GM23338 (cell line): ENCODE results near the gene KREMEN2. TPM values are rescaled to one million over a fixed set of nuclear protein-coding genes. Genes with fewer than 3 reads are reported as not detected.

Experiments
- ATAC-seq: fragments of 200-7000 bp; cut with Tn5 transposase; 3 replicates; pipeline ENCODE4 v1.9.1; 2020
- DNase-seq: peaks from one replicate; pipeline ENCODE4 v3.0.0-alpha.2; 2015; ENCODE audit warnings: low spot score
- H2AFZ ChIP-seq: fragments of 200-600 bp; sonication (generic); 2 replicates; pipeline ENCODE4 v1.8.0; 2016; ENCODE audit warnings: antibody characterized with exemption, mild to moderate bottlenecking, moderate library complexity
- H3F3A ChIP-seq: fragments of 200-600 bp; sonication (generic); replicated peaks from 2 replicates; pipeline ENCODE4 v1.8.0; 2017; ENCODE audit warnings: antibody characterized with exemption, mixed run types, low read depth
- H3K27ac ChIP-seq: fragments of 200-600 bp; sonication (generic); 2 replicates; pipeline ENCODE4 v1.6.1; 2016; ENCODE audit warnings: low read depth
- H3K27me3 ChIP-seq: fragments of 200-600 bp; sonication (generic); 2 replicates; pipeline ENCODE4 v1.8.0; 2016; ENCODE audit warnings: mild to moderate bottlenecking, mixed run types, moderate library complexity; ENCODE audit not compliant: insufficient read depth
- H3K36me3 ChIP-seq: fragments of 200-600 bp; sonication (generic); 2 replicates; pipeline ENCODE4 v1.8.0; 2016; ENCODE audit warnings: mild to moderate bottlenecking; ENCODE audit not compliant: insufficient read depth
- H3K4me1 ChIP-seq: fragments of 200-600 bp; sonication (generic); 2 replicates; pipeline ENCODE4 v1.8.0; 2016; ENCODE audit warnings: mild to moderate bottlenecking, moderate library complexity; ENCODE audit not compliant: insufficient read depth
- H3K4me2 ChIP-seq: fragments of 200-600 bp; sonication (generic); 2 replicates; pipeline ENCODE4 v1.7.1; 2017; ENCODE audit warnings: mixed run types
- H3K4me3 ChIP-seq: fragments of 200-600 bp; sonication (generic); 2 replicates; pipeline ENCODE4 v1.6.1; 2016; ENCODE audit warnings: mixed run types
- H3K79me2 ChIP-seq: fragments of 200-600 bp; sonication (generic); replicated peaks from 2 replicates; pipeline ENCODE4 v1.8.0; 2017; ENCODE audit warnings: mild to moderate bottlenecking; ENCODE audit not compliant: insufficient read depth
- H3K9me2 ChIP-seq: fragments of 200-600 bp; sonication (generic); 2 replicates; pipeline ENCODE4 v1.8.0; 2017; ENCODE audit not compliant: insufficient read depth
- H4K20me1 ChIP-seq: fragments of 200-600 bp; sonication (generic); replicated peaks from 2 replicates; pipeline ENCODE4 v1.8.0; 2017; ENCODE audit warnings: mild to moderate bottlenecking; ENCODE audit not compliant: insufficient read depth
- H3K27ac Mint-ChIP-seq: 2 replicates; pipeline ENCODE4 v1.8.0; 2020; ENCODE audit warnings: inconsistent platforms, mild to moderate bottlenecking, moderate library complexity, mixed read lengths
- H3K27me3 Mint-ChIP-seq: 3 replicates; pipeline ENCODE4 v1.8.0; 2022; ENCODE audit warnings: low read depth, mild to moderate bottlenecking, moderate library complexity, mixed read lengths, inconsistent platforms; ENCODE audit not compliant: insufficient read depth, poor library complexity
- H3K36me3 Mint-ChIP-seq: 3 replicates; pipeline ENCODE4 v1.8.0; 2021; ENCODE audit warnings: low read depth, mild to moderate bottlenecking, inconsistent platforms, moderate library complexity, mixed read lengths
- H3K4me1 Mint-ChIP-seq: 3 replicates; pipeline ENCODE4 v1.8.0; 2020; ENCODE audit warnings: mild to moderate bottlenecking, inconsistent platforms, mixed read lengths
- H3K4me3 Mint-ChIP-seq: 3 replicates; pipeline ENCODE4 v1.8.0; 2021; ENCODE audit warnings: moderate library complexity, mild to moderate bottlenecking, inconsistent platforms, mixed read lengths
- H3K9me3 Mint-ChIP-seq: 3 replicates; pipeline ENCODE4 v1.8.0; 2020; ENCODE audit warnings: moderate library complexity, mild to moderate bottlenecking, inconsistent platforms, mixed read lengths
- CREB1 ChIP-seq: fragments of 250-450 bp; sonication (Bioruptor Pico); IDR thresholded peaks from 2 replicates; pipeline ENCODE4 v1.5.0; 2020; ENCODE audit warnings: low read depth, mild to moderate bottlenecking, moderate library complexity
- CTCF ChIP-seq, 2 experiments: fragments of 200-600 bp in 1 of 2; sonication (generic) in 1 of 2; conservative IDR thresholded peaks; 2 replicates each; pipeline versions ENCODE4 v1.5.1 to v1.6.1; 2016 to 2017; ENCODE audit warnings: antibody characterized with exemption in 2 of 2, low read depth in 2 of 2, mild to moderate bottlenecking in 2 of 2, moderate library complexity in 1 of 2
- ETS1 ChIP-seq: IDR thresholded peaks from 2 replicates; pipeline ENCODE4 v1.6.1; 2016; ENCODE audit warnings: antibody characterized with exemption
- EZH2 ChIP-seq: fragments of 200-600 bp; sonication (generic); IDR thresholded peaks from one replicate; pipeline ENCODE4 v1.8.0; 2017; ENCODE audit warnings: antibody characterized with exemption, mild to moderate bottlenecking, low read depth; ENCODE audit not compliant: unreplicated experiment
- EZH2phosphoT487 ChIP-seq: fragments of 200-600 bp; sonication (generic); IDR thresholded peaks from one replicate; pipeline ENCODE4 v1.8.1; 2018; ENCODE audit warnings: antibody characterized with exemption; ENCODE audit not compliant: unreplicated experiment
- JUNB ChIP-seq: IDR thresholded peaks from one replicate; pipeline ENCODE4 v1.6.1; 2016; ENCODE audit warnings: antibody characterized with exemption; ENCODE audit not compliant: unreplicated experiment
- NANOG ChIP-seq: IDR thresholded peaks from 2 replicates; pipeline ENCODE4 v1.6.1; 2016; ENCODE audit warnings: antibody characterized with exemption, borderline replicate concordance
- REST ChIP-seq: IDR thresholded peaks from one replicate; pipeline ENCODE4 v1.6.1; 2018; ENCODE audit warnings: antibody characterized with exemption; ENCODE audit not compliant: unreplicated experiment
- STAT1 ChIP-seq: IDR thresholded peaks from one replicate; pipeline ENCODE4 v1.6.1; 2016; ENCODE audit warnings: antibody characterized with exemption; ENCODE audit not compliant: unreplicated experiment
- ZNF114 ChIP-seq: fragments of 250-450 bp; sonication (Bioruptor Pico); IDR thresholded peaks from 2 replicates; pipeline ENCODE4 v1.5.0; 2020; ENCODE audit warnings: mild to moderate bottlenecking, moderate library complexity
- ZNF331 ChIP-seq: fragments of 250-450 bp; sonication (Bioruptor Pico); IDR thresholded peaks from 2 replicates; pipeline ENCODE4 v1.5.0; 2020; ENCODE audit warnings: low read depth, mild to moderate bottlenecking, moderate library complexity
- ZNF462 ChIP-seq: fragments of 250-450 bp; sonication (Bioruptor Pico); IDR thresholded peaks from 2 replicates; pipeline ENCODE4 v1.5.0; 2020; ENCODE audit warnings: mild to moderate bottlenecking, moderate library complexity
- polyA plus RNA-seq: library from polyadenylated mRNA; unstranded; fragments of >200 nt; fragmentation: Nextera tagmentation; extraction: Ambion mirVana; gene quantifications from 2 replicates; pipeline ENCODE4 v1.2.1, GENCODE V29; 2016
- total RNA-seq: library from RNA; depleted of rRNA; stranded (reverse); fragments of >200 nt; shearing (Covaris generic); gene quantifications from 2 replicates; pipeline ENCODE4 v1.2.3, GENCODE V29; 2014

The KREMEN2 gene
- total and polyA plus RNA-seq, 2 experiments from 2014 or later: 4.9 to 16.1 TPM

- Histone ChIP-seq H3K4me3 (peak overlapping the region; percentile 55), H3K79me2 (no peaks in the 10 kb centered on the region; the same call in 1 of the 2 replicates), H3K4me1 (peaks cover 71% of the 10 kb centered on the region), H3F3A (peaks cover 49% of the 10 kb centered on the region), H2AFZ (no peak overlapping the region), H3K27me3 (peaks cover 11% of the 10 kb centered on the region), H3K36me3 (no peaks in the 10 kb centered on the region), H3K4me2 (peak overlapping the region; percentile 84), H3K9me2 (no peaks in the 10 kb centered on the region), H3K27ac (peak overlapping the region; percentile 100), H4K20me1 (no peaks in the 10 kb centered on the region)
- peak; percentile 4; the same call in 2 of the 3 replicates for ATAC-seq
- peak overlapping the region; percentile 100 for H3K27ac Mint-ChIP-seq
- H3K27me3 Mint-ChIP-seq: peaks cover 45% of the 10 kb centered on the region
- H3K4me3 Mint-ChIP-seq: peak overlapping the region; percentile 82
- peaks cover 56% of the 10 kb centered on the region for H3K4me1 Mint-ChIP-seq
- peaks cover 9% of the 10 kb centered on the region; the same call in 2 of the 3 replicates for H3K36me3 Mint-ChIP-seq
- TF ChIP-seq STAT1 (no peak), EZH2 (no peak), CREB1 (CRISPR knock-in tag) (no peak), EZH2phosphoT487 (no peak), ZNF114 (CRISPR knock-in tag) (no peak), NANOG (no peak), CTCF (conservative IDR thresholded peaks at IDR 0.05; ENCODE audit: low read depth in 2 of 2) (no peak), ZNF331 (CRISPR knock-in tag) (no peak), ETS1 (no peak), ZNF462 (no peak), JUNB (no peak), REST (no peak)
- no peaks in the 10 kb centered on the region for H3K9me3 Mint-ChIP-seq
- no peak for DNase-seq
These were observed 44.6 kb downstream of the KREMEN2 start for GRCh38 chr16:3008690-3009037.
